Measurements from ENCODE around the gene HELZ2.

DNA sequence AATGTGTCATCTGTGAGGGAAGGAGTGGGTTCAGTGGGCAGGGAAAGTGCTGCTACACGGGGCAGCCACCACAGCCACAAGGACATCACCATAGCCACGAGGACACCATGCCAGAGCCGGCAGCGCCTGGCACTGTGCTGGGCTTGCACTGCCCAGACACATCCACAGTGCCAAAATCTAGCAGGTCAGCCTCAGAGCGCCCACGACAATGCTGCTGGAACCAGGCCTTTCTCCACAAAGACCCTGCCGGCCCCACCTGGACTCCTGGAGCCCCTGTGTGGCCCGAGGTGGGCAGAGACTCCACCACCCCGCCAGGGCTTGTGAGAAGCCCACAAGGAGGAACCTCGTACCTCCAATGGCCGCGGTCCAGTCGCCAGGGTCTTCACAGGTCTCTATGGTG, 18.6 kb upstream of the HELZ2 start:
- no peak for TF ChIP-seq EZH2 (IDR thresholded peaks at IDR 0.05; ENCODE audit: low read length, unreplicated experiment)
- no peak for TF ChIP-seq CTCF (conservative IDR thresholded peaks at IDR 0.05; ENCODE audit: low read depth, low read length)
- TF ChIP-seq EZH2phosphoT487 (IDR thresholded peaks at IDR 0.05; ENCODE audit: borderline replicate concordance, low read length): no peak

Measured in PC-3 (cell line).